HepG2 (cell line): ENCODE results near the gene SERTAD2. TPM values are rescaled to one million over a fixed set of nuclear protein-coding genes. Genes with fewer than 3 reads are reported as not detected.

Experiments used
- AGO1 ChIP-seq: fragments of 200-400 bp; formaldehyde crosslinking; IDR thresholded peaks from 2 replicates; pipeline ENCODE4 v1.6.1; 2017; ENCODE audit warnings: mild to moderate bottlenecking, low read depth, low read length, moderate library complexity; ENCODE audit not compliant: poor library complexity, severe bottlenecking
- ARNT ChIP-seq: fragments of 450-650 bp; IDR thresholded peaks from 2 replicates; pipeline ENCODE4 v1.6.1; 2017
- CENPT ChIP-seq: sonication (generic); formaldehyde crosslinking; IDR thresholded peaks from 2 replicates; pipeline ENCODE4 v1.8.0; 2022; ENCODE audit warnings: low read depth, mild to moderate bottlenecking, moderate library complexity, missing genetic modification reagents
- EZH2 ChIP-seq: conservative IDR thresholded peaks from 2 replicates; pipeline ENCODE4 v1.6.1; 2012; ENCODE audit warnings: mild to moderate bottlenecking, low read depth, low read length, moderate library complexity
- MBD4 ChIP-seq: IDR thresholded peaks from 2 replicates; pipeline ENCODE4 v1.6.1; 2012; ENCODE audit warnings: low read length, inconsistent platforms, borderline replicate concordance
- ONECUT2 ChIP-seq: sonication (generic); formaldehyde crosslinking; IDR thresholded peaks from 2 replicates; pipeline ENCODE4 v1.4.0; 2020; ENCODE audit warnings: missing genetic modification reagents
- TRIM24 ChIP-seq: sonication (generic); formaldehyde crosslinking; IDR thresholded peaks from 2 replicates; pipeline ENCODE4 v1.8.0; 2022; ENCODE audit warnings: mild to moderate bottlenecking, missing genetic modification reagents
- ZBTB3 ChIP-seq: sonication (generic); formaldehyde crosslinking; IDR thresholded peaks from 2 replicates; pipeline ENCODE4 v1.4.0; 2020; ENCODE audit warnings: low read depth, mild to moderate bottlenecking, moderate library complexity, missing genetic modification reagents, borderline replicate concordance
- ZC3H13 ChIP-seq: sonication (generic); formaldehyde crosslinking; IDR thresholded peaks from 2 replicates; pipeline ENCODE4 v1.8.1; 2023; ENCODE audit warnings: mild to moderate bottlenecking, missing genetic modification reagents, moderate library complexity
- ZNF367 ChIP-seq: sonication (generic); formaldehyde crosslinking; IDR thresholded peaks from 2 replicates; pipeline ENCODE4 v1.4.0; 2020; ENCODE audit warnings: missing genetic modification reagents, borderline replicate concordance
- ZNF562 ChIP-seq: sonication (generic); formaldehyde crosslinking; IDR thresholded peaks from 2 replicates; pipeline ENCODE4 v1.8.0; 2022; ENCODE audit warnings: missing genetic modification reagents, borderline replicate concordance
- polyA plus RNA-seq, 8 experiments: library from polyadenylated mRNA; depleted of rRNA in 3 of 8; stranded (reverse) in 7 of 8; unstranded in 1 of 8; fragments of >200 nt; fragmentation: Illumina TruSeq in 4 of 8; extraction: Trizol in 4 of 8; gene quantifications; 2 replicates each; pipeline versions ENCODE4 v1.2.1 to v1.2.3, GENCODE V29; 2011 to 2016; ENCODE audit warnings: low read depth in 4 of 8, missing spikeins in 1 of 8, mixed read lengths in 1 of 8; ENCODE audit not compliant: insufficient read depth in 1 of 8
- total RNA-seq, 5 experiments: library from RNA; depleted of rRNA; stranded (reverse); fragments of >200 nt; fragmentation: Illumina TruSeq; extraction: Trizol; gene quantifications; 2 replicates each; pipeline ENCODE4 v1.2.3, GENCODE V29; 2016; ENCODE audit warnings: low read depth in 1 of 5
- TF ChIP-seq, protein P1 (sequence below): sonication (generic); formaldehyde crosslinking; IDR thresholded peaks from 2 replicates; pipeline ENCODE4 v1.4.0; 2020; ENCODE audit warnings: mild to moderate bottlenecking, missing genetic modification reagents
- TF ChIP-seq, protein P2 (sequence below): sonication (generic); formaldehyde crosslinking; IDR thresholded peaks from 2 replicates; pipeline ENCODE4 v1.5.1; 2020; ENCODE audit warnings: missing genetic modification reagents, mild to moderate bottlenecking, borderline replicate concordance

The SERTAD2 gene
- total and polyA plus RNA-seq, 2 of the 13 experiments (the other 11 are each of a cell fraction or from before 2014, with no cell fraction given): 6.7 to 22.6 TPM

DNA sequence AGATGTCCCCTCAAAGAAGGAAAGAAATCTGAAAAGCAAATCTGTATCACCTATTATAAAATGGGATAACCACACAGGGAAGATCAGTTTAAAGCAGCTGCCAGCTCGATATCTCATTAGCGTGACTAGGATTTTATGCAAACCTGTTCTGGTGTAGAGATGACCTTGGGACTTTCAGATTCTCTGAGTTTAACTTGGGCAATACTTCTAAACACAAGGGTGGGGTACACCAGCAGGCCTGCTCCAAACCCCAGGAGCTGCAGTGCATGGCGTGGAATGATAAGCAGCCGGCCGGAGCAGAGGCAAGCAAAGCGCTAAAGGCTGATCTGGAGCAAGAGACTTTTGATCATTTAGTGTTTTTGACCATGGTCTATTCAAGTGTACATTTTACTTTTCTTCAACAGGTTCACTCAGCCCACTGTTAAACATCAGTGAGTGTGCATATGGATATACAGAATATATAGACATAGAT lies 4.7 kb downstream of the SERTAD2 start (continued):
- TF ChIP-seq ZNF562 (CRISPR knock-in tag): no peak
- TF ChIP-seq ONECUT2 (CRISPR knock-in tag): no peak
- TF ChIP-seq, protein P1, sequence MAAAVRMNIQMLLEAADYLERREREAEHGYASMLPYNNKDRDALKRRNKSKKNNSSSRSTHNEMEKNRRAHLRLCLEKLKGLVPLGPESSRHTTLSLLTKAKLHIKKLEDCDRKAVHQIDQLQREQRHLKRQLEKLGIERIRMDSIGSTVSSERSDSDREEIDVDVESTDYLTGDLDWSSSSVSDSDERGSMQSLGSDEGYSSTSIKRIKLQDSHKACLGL (CRISPR knock-in tag): no peak
- TF ChIP-seq ZBTB3 (CRISPR knock-in tag): no peak
- TF ChIP-seq, protein P2, sequence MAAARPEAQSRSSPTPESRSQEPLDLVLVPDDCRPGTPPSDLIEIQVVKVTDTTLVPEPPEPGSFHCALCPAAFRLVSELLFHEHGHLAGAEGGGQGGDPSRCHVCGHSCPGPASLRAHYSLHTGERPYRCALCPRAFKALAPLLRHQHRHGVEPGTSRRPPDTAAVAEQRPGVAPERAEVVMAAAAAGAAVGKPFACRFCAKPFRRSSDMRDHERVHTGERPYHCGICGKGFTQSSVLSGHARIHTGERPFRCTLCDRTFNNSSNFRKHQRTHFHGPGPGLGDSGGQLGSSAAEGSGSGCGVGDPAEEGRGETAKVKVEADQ (CRISPR knock-in tag): no peak
- TF ChIP-seq MBD4: 0 out of 2 replicates have a peak, but pooled peaks have one; percentile 35
- TF ChIP-seq ZC3H13 (CRISPR knock-in tag): 0 out of 2 replicates have a peak, but pooled peaks have one; percentile 16
- TF ChIP-seq CENPT (CRISPR knock-in tag): no peak
- no peak for TF ChIP-seq ZNF367 (CRISPR knock-in tag)
- TF ChIP-seq TRIM24: no peak
- no peak for TF ChIP-seq AGO1
- no peak for TF ChIP-seq ARNT
- TF ChIP-seq EZH2: no peak
- TF ChIP-seq, all 625 proteins: peak for 38
